ENCODE data around the gene ASAP3.

The ASAP3 gene

GRCh38 chr1:23422241-23422877 lies 61.6 kb downstream of the ASAP3 start:
- FAIRE-seq = no peak

DNA sequence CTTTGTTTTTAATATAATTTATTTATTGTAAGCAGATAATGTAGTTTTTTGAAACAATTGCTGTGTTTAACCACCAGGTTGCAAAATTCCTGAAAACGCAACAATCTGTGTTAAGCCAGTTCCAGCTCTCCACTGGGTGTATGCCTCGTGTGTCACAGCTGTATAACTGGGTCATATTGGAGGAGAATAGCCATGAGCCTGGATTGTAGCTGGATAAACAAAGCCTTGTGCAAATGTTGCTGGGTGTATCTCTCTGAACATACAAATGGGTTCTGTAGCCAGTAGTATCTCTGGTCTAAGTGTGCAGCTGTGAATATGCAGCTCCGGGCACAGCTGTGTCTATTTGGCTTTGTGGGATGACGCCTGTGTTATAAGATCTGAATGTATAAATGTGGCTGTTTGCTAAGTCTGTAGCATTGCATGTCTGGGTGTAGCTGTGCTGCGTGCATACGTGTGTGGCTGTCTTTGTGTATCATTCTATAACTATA lies 62.2 kb downstream of the ASAP3 start:
- FAIRE-seq = no peak

DNA sequence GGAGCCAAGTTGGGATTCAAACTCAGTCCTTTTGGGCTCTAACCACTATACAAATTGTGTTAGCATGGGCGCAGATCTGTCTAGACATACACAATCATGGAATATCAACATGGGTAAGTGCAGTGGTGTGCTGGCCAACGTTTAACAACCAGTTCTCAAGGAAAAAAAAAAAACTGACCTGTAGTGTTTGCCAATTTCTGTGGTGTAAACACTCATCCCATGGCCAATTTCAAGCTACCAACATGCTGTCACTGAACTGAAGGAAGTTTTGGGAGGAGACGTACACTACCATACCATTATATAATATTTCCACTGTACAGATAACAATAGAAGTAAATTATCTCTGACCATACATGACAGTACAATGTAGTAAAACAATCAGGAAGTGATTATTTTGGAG lies 62.6 kb downstream of the ASAP3 start:
- FAIRE-seq = no peak

GRCh38 chr1:23420778-23421177 lies 63.2 kb downstream of the ASAP3 start:
- FAIRE-seq = no peak

GRCh38 chr1:23419180-23419579 lies 64.8 kb downstream of the ASAP3 start:
- no peak for FAIRE-seq

DNA sequence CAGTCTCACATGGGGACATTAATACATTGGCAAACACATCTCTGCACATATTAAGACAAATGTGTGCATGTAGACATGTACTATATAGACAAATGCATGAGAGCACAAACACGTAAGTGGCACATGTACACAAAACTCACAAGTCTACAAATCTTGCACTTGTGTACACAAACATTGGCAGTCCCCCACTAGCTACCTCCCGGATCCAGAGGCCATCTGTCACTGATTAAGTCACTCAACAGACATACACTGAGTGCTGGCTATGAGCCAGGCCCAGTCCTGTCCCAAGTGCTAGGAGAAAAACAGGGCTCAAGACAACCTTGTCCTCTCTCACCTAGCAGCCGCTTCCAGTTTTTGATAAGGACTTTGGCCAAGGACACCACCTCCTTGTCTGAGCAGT lies 66.4 kb downstream of the ASAP3 start:
- FAIRE-seq = no peak

- no peak for FAIRE-seq
Observed at GRCh38 chr1:23416964-23417363, 67.0 kb downstream of the ASAP3 start.

- FAIRE-seq = no peak
Observed at GRCh38 chr1:23408797-23409290, 75.1 kb downstream of the ASAP3 start.

DNA sequence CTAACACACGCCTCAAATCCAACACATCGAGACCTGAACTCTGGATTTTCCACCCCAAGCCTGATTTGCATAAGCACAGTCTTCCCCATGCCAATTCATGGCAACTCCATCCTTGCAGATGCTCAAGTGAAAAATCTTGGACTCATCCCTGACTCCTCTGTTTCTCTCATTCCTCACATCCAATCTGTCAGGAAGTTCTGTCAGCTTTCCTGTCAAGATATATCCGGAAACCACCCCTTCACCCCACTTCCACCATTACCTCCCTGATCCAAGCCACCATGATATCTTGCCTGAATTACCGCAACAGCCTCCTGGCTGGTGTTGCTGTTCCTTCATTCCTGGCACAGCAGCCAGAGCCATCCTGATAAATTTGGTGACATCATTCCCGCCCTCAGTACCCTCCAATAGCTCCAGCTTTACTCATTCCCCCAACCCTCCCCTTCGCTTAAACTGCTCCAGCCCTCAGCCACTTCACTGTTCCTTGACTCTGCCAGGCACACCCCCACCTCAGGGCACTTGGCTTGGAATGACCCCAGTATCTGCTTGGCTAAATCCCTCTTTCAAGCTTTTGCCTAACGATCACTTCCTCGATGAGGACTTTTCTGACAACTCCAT lies 76.9 kb downstream of the ASAP3 start:
- FAIRE-seq = no peak

- FAIRE-seq = no peak
Observed at GRCh38 chr1:23405946-23406345, 78.0 kb downstream of the ASAP3 start.

GRCh38 chr1:23403735-23404486 lies 80.1 kb downstream of the ASAP3 start:
- peak; percentile 77 for FAIRE-seq

- FAIRE-seq = no peak
Observed at GRCh38 chr1:23403355-23403734, 80.6 kb downstream of the ASAP3 start.

GRCh38 chr1:23403038-23403336 lies 81.0 kb downstream of the ASAP3 start:
- no peak for FAIRE-seq

GRCh38 chr1:23402286-23403037 lies 81.5 kb downstream of the ASAP3 start:
- FAIRE-seq = no peak

GRCh38 chr1:23401313-23401712 lies 82.7 kb downstream of the ASAP3 start:
- FAIRE-seq = no peak

DNA sequence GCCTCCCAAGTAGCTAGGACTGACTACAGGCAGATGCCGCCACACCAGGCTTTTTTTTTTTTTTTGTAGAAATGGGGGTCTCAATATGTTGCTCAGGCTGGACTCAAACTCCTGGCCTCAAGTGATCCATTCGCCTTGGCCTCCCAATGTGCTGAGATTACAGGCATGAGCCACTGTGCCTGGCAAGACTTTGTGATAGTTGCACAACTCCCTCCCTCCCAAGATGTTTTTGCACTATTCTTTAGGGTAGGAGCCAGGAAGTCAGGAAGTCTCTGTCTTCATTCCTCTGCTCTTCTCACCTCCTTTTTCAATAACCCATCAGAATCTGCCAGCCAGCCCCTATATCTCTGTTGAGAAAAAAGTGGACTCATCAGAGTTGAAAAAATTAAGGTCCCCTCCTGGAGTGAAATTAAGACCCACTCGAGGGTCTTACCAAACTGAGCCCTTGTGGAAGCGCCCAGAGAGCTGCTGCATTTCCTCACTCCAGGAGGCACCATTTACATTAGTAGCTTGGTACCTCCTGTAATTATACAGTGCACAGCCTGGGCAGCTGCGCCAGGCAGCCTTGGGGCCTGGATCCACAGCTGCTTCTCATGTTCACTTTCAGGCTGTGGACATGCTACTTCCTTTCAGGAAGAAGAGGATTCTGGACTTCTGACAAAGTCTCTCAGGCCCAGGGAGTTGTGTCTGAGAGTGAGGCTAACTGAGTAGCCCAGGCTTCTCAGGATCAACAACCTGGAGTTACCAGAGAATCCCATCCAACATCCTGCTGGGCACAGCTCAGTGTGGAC lies 83.5 kb downstream of the ASAP3 start:
- no peak for FAIRE-seq

DNA sequence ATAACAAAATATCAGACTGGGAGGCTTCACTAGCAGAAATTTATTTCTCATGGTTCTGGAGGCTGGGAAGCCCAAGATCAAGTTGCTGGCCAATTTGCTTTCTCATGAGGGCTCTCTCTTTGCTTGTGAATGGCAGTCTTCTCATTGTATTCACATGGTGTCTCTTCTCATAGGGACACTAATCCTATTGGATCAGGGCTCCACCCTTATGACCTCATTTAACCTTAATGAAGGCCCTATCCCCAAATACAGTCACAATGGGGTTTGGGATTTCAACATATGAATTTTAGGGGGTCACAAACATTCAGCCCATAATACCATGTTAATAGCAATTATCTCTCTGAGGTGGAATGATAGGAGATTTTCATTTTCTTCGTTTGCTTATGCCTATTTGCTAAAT lies 84.8 kb downstream of the ASAP3 start:
- FAIRE-seq = no peak

DNA sequence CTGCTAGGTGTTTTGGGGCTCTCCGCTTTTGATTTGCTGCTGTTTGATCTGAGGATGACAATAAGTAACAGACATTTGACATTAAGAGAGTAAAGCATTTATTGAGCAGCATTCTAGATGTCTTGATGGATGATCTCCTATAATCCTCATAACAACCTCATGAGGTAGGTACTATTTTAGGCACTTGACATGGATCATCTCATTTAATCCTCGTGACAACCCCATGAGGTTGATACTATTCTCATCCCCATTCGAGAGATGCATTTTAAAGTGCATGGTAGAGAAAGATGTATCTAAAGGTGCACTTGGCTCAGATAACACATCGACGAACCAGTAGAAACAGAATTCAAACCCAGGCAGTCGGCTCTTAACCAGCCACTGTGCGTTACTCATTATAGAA lies 86.1 kb downstream of the ASAP3 start:
- FAIRE-seq = no peak

DNA sequence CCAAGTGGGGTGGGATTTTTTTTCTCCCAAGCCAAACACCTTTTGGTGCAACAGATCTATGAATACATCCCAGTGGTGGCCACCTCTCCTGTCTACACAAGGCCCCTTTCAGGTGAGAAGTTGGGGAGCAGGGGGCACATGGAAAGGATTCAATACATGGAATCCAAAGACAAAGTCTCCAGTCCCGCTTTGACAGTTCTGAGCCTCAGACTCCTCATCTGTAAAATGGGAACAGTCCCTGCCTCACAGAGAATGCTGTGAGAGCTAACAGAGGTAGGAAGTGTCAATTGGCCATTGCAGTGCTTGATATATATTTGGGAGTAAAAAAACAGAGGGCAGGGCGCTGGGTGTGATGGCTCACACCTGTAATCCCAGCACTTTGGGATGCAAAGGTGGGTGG lies 87.6 kb downstream of the ASAP3 start:
- no peak for FAIRE-seq

DNA sequence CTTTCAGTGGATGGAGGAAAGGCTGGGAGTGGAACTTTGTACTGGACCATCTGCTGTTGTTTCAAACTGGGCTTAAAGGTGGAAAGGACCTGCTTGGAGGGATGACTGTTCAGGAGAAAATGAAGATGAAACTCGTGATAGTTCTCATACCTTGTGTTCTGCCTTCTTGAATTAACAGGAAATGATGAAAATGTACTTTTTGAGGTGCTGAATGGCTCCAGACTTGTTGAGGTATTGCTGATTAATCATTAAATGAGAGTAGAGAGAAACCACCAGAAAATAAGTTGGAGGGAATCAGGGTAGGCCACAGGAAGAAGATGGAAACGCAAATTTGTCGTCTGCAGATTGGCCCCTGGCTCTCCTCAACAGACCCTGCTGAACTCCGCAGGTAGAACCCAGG lies 88.1 kb downstream of the ASAP3 start:
- FAIRE-seq = no peak

GRCh38 chr1:23395154-23395724 lies 88.7 kb downstream of the ASAP3 start:
- FAIRE-seq = no peak

DNA sequence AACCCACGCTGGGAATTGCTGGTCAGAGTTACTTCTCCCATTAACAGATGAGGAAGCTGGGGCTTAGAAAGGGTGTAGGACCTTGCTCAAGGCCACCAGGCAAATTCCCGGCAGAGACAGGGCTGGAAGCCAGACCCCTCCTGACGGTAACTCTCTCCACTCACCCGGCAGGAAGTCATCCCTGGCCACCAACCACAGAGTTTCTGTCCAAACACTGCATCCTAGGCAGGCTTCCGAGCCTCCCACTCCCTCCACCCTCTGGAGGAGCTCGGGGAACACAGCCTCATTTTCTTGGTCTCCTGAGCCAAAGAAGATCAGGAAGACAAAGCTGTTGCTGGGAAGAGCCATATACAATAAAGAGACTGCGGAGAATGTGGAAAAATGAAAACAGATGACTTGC lies 89.3 kb downstream of the ASAP3 start:
- FAIRE-seq = no peak

All from islet of Langerhans (tissue), 1 donor.